8988T (cell line): ENCODE measurements around the gene DENND1B.

Source experiments
- DNase-seq: peaks from one replicate; pipeline ENCODE4 v3.0.0; 2011

Gene DENND1B

GRCh38 chr1:197462539-197462938 lies 312.7 kb downstream of the DENND1B start:
- no peak for DNase-seq
